Gastrocnemius medialis (tissue), 4 donors: ENCODE results near the gene ZNF431. TPM values are rescaled to one million over a fixed set of nuclear protein-coding genes. Genes with fewer than 3 reads are reported as not detected.

ENCODE experiments used
- ATAC-seq, 2 donors: fragments of 150-250 bp; one replicate each; pipeline ENCODE4 v1.9.1; 2016
- DNase-seq, 2 donors: peaks; one replicate each; pipeline ENCODE4 v3.0.0-alpha.2; 2019
- H3K27ac ChIP-seq, 4 donors: fragments of 200-600 bp; sonication (generic); 1 replicate in 1 of 4; 2 replicates in 3 of 4; pipeline ENCODE4 v1.5.1; 2016 to 2018; ENCODE audit warnings: mild to moderate bottlenecking in 2 of 4, moderate library complexity in 1 of 4
- H3K27me3 ChIP-seq, 3 donors: fragments of 200-600 bp; sonication (generic) in 2 of 3; 1 replicate in 1 of 3; 2 replicates in 2 of 3; pipeline versions ENCODE4 v1.5.1 to v1.6.0; 2016 to 2019; ENCODE audit warnings: mild to moderate bottlenecking in 1 of 3, moderate library complexity in 1 of 3
- H3K36me3 ChIP-seq, 2 donors: fragments of 200-600 bp; sonication (generic) in 1 of 2; one replicate each; pipeline ENCODE4 v1.5.1; 2017 to 2018
- H3K4me1 ChIP-seq, 2 donors: fragments of 200-600 bp; sonication (generic) in 1 of 2; one replicate each; pipeline ENCODE4 v1.5.1; 2016 to 2017; ENCODE audit warnings: mild to moderate bottlenecking in 2 of 2
- H3K4me3 ChIP-seq, 4 donors: fragments of 200-600 bp; sonication (generic) in 3 of 4; 1 replicate in 1 of 4; 2 replicates in 3 of 4; pipeline ENCODE4 v1.5.1; 2016 to 2019; ENCODE audit warnings: mild to moderate bottlenecking in 2 of 4
- H3K9me3 ChIP-seq, 3 donors: fragments of 200-600 bp; sonication (generic) in 2 of 3; 1 replicate in 1 of 3; 2 replicates in 2 of 3; pipeline ENCODE4 v1.5.1; 2016 to 2019
- POLR2A ChIP-seq, 2 donors: fragments of 450-650 bp; IDR thresholded peaks; one replicate each; pipeline ENCODE4 v1.6.1; 2017; ENCODE audit warnings: antibody characterized with exemption in 2 of 2, mild to moderate bottlenecking in 2 of 2, moderate library complexity in 2 of 2
- in situ Hi-C, 4 donors: fragments of 200-750 bp; cut with MboI; loops; one replicate each; pipeline versions ENCODE4 v1.15.0 to v1.8.0; 2017; ENCODE audit warnings: low sequenced_read_pairs in 4 of 4
- intact Hi-C: fragments of 100-400 bp; cut with DNase I; formaldehyde crosslinking; loops from one replicate; pipeline ENCODE4 v1.15.1; 2023; ENCODE audit warnings: low total_unique reads
- total RNA-seq, 4 donors: library from RNA; depleted of rRNA; stranded (reverse); fragments of >200 nt; gene quantifications; one replicate each; pipeline versions ENCODE4 v1.1.0 to v1.2.3, GENCODE V29; 2016
- TF ChIP-seq, protein P1 (sequence below), 5 experiments: fragments of 450-650 bp in 3 of 5; fragments of 200-600 bp in 2 of 5; sonication (generic) in 2 of 5; IDR thresholded peaks in 4 of 5; conservative IDR thresholded peaks in 1 of 5; 1 replicate in 4 of 5; 2 replicates in 1 of 5; pipeline ENCODE4 v1.5.1; 2016 to 2019; ENCODE audit warnings: antibody characterized with exemption in 5 of 5, mild to moderate bottlenecking in 3 of 5, moderate library complexity in 3 of 5

ZNF431 gene
- total RNA-seq, 4 donors from 2014 or later: 5.1 to 7.6 (median 6.7) TPM

DNA sequence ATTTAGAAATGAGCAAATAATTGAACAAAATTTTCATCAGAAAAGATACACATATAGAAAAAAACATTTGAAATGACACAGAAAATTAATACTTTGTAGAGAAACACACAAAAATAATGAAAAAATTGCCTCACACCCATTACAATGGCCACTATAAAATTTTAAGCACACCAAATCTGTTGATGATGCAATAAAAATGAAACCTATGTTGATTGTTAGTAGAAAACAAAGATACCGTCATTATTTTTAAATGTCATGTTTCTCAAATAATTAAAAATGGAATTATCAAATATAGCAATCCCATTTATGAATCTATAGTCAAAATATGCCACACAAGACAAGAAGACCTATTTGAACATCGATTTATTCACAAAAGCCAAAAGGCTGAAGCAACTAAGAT lies 96.8 kb downstream of the ZNF431 start:
- no peaks in the 10 kb centered on the region for H3K27me3 ChIP-seq
- ATAC-seq: no peak
- no peak overlapping the region for H3K4me3 ChIP-seq
- no peaks in the 10 kb centered on the region for H3K9me3 ChIP-seq
- H3K36me3 ChIP-seq: no peaks in the 10 kb centered on the region
- DNase-seq: no peak
- in situ Hi-C loops: no loop called here
- no peaks in the 10 kb centered on the region for H3K4me1 ChIP-seq
- intact Hi-C loops: no loop called here
- TF ChIP-seq POLR2A (IDR thresholded peaks at IDR 0.05): no peak
- TF ChIP-seq, protein P1, sequence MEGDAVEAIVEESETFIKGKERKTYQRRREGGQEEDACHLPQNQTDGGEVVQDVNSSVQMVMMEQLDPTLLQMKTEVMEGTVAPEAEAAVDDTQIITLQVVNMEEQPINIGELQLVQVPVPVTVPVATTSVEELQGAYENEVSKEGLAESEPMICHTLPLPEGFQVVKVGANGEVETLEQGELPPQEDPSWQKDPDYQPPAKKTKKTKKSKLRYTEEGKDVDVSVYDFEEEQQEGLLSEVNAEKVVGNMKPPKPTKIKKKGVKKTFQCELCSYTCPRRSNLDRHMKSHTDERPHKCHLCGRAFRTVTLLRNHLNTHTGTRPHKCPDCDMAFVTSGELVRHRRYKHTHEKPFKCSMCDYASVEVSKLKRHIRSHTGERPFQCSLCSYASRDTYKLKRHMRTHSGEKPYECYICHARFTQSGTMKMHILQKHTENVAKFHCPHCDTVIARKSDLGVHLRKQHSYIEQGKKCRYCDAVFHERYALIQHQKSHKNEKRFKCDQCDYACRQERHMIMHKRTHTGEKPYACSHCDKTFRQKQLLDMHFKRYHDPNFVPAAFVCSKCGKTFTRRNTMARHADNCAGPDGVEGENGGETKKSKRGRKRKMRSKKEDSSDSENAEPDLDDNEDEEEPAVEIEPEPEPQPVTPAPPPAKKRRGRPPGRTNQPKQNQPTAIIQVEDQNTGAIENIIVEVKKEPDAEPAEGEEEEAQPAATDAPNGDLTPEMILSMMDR (IDR thresholded peaks at IDR 0.05 in 4 of 5, conservative IDR thresholded peaks at IDR 0.05 in 1 of 5): no peak
- no peak overlapping the region for H3K27ac ChIP-seq

Other genes starting within 250 kb of the ZNF431 start
- 1 to 10 TPM in 1 of 4 donors, under 1 TPM in 3; 0.34 to 1.8 (median 0.81) TPM for gene ZNF85, start 218.8 kb upstream of the ZNF431 start, total RNA-seq
- 1 to 10 TPM; 1.3 to 5.9 (median 2.0) TPM for gene ZNF430, start 121.4 kb upstream of the ZNF431 start, total RNA-seq
- 1 to 10 TPM in 2 of 4 donors, under 1 TPM in 2; 0.29 to 2.2 (median 1.2) TPM for gene ZNF714, start 59.8 kb upstream of the ZNF431 start, total RNA-seq
- gene ZNF708, start 187.4 kb downstream of the ZNF431 start, total RNA-seq: 1 to 10 TPM; 1.1 to 3.5 (median 3.1) TPM
- under 1 TPM in 2 of 4 donors, not detected in 2; 0.85 to 0.97 TPM for gene ZNF738, start 217.0 kb downstream of the ZNF431 start, total RNA-seq